ENCODE data around the gene ANKRD35. TPM values are rescaled to one million over a fixed set of nuclear protein-coding genes. Genes with fewer than 3 reads are reported as not detected.

Gene ANKRD35
- total RNA-seq, 1 experiment from 2014 or later, result not detected

DNA sequence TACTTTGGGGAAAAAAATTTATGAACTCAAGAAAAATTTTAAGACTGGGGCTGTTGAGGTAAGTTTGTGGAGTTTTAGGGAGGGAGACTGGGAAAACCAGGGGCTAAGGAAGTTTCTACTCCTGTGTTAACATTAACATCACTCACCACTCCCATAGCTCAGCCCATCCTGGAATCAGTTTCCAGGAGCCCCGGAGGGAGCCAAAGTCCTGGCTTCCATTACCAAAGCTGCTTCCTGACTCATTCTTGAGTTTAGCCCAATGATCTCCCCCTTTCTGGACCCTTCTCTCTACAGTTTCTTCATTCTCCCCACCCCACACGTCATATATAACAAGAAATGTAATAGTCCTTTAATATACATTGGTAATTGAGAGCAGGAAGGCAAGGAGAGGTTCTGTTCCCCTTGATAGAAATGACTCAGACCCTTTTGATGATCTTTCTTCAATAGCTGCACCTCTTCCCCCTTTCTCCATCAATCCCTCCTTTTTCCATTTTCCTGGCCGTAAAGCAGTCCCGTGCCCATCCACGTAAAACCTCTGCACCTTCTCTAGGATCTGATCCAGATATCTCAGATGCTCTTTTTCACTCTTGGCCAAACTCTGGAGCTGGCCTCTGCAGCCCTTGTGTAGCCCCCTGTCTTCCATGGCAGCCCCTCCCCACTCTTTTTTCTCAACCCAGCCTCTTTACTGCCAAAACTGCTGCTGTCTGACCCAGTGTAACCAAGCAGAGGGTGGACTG, 22.2 kb downstream of the ANKRD35 start:
- H3K4me1 ChIP-seq (ENCODE audit: control insufficient read depth, insufficient read depth, low read length), result peaks cover 9% of the 10 kb centered on the region
- POLR2A ChIA-PET, result no interaction called here
- H3K4me3 ChIP-seq (ENCODE audit: low read depth in 2 of 2, low read length in 2 of 2), result no peak overlapping the region
- DNase-seq (ENCODE audit: low read depth, low spot score), result no peak
- no peaks in the 10 kb centered on the region for H3K9me3 ChIP-seq (ENCODE audit: control insufficient read depth, insufficient read depth, low read depth, low read length)
- intact Hi-C loops (cut with micrococcal nuclease; ENCODE audit: unreplicated experiment), result no loop called here
- in situ Hi-C loops (cut with HindIII; ENCODE audit: low pct_unique_long_range_greater_than_20kb, low sequenced_read_pairs), result no loop called here
- no peak for ATAC-seq
- H3K27me3 ChIP-seq (ENCODE audit: control insufficient read depth, insufficient read depth, low read length), result peaks cover 2% of the 10 kb centered on the region; the same call in 1 of the 2 replicates
- CTCF ChIA-PET, result no interaction called here
- BruUV-seq (replicated peaks), result no TSS peak
- TF ChIP-seq, protein P1, sequence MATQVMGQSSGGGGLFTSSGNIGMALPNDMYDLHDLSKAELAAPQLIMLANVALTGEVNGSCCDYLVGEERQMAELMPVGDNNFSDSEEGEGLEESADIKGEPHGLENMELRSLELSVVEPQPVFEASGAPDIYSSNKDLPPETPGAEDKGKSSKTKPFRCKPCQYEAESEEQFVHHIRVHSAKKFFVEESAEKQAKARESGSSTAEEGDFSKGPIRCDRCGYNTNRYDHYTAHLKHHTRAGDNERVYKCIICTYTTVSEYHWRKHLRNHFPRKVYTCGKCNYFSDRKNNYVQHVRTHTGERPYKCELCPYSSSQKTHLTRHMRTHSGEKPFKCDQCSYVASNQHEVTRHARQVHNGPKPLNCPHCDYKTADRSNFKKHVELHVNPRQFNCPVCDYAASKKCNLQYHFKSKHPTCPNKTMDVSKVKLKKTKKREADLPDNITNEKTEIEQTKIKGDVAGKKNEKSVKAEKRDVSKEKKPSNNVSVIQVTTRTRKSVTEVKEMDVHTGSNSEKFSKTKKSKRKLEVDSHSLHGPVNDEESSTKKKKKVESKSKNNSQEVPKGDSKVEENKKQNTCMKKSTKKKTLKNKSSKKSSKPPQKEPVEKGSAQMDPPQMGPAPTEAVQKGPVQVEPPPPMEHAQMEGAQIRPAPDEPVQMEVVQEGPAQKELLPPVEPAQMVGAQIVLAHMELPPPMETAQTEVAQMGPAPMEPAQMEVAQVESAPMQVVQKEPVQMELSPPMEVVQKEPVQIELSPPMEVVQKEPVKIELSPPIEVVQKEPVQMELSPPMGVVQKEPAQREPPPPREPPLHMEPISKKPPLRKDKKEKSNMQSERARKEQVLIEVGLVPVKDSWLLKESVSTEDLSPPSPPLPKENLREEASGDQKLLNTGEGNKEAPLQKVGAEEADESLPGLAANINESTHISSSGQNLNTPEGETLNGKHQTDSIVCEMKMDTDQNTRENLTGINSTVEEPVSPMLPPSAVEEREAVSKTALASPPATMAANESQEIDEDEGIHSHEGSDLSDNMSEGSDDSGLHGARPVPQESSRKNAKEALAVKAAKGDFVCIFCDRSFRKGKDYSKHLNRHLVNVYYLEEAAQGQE (IDR thresholded peaks at IDR 0.05; ENCODE audit: insufficient read depth in 1 of 2, low read depth in 2 of 2, low read length in 1 of 2), result no peak
- TF ChIP-seq POLR2AphosphoS5 (IDR thresholded peaks at IDR 0.05; ENCODE audit: low read depth, low read length) (no peak), TCF7L2 (IDR thresholded peaks at IDR 0.05; ENCODE audit: low read depth, low read length) (no peak), SIN3A (IDR thresholded peaks at IDR 0.05; ENCODE audit: borderline replicate concordance, insufficient read depth, low read depth, low read length) (no peak)
- TF ChIP-seq, protein P2, sequence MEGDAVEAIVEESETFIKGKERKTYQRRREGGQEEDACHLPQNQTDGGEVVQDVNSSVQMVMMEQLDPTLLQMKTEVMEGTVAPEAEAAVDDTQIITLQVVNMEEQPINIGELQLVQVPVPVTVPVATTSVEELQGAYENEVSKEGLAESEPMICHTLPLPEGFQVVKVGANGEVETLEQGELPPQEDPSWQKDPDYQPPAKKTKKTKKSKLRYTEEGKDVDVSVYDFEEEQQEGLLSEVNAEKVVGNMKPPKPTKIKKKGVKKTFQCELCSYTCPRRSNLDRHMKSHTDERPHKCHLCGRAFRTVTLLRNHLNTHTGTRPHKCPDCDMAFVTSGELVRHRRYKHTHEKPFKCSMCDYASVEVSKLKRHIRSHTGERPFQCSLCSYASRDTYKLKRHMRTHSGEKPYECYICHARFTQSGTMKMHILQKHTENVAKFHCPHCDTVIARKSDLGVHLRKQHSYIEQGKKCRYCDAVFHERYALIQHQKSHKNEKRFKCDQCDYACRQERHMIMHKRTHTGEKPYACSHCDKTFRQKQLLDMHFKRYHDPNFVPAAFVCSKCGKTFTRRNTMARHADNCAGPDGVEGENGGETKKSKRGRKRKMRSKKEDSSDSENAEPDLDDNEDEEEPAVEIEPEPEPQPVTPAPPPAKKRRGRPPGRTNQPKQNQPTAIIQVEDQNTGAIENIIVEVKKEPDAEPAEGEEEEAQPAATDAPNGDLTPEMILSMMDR (IDR thresholded peaks at IDR 0.05), result no peak
- peaks cover 3% of the 10 kb centered on the region; the same call in 1 of the 2 replicates for H3K36me3 ChIP-seq (ENCODE audit: control insufficient read depth, insufficient read depth, low read length)
- no peak overlapping the region for H3K27ac ChIP-seq (ENCODE audit: low read length)

DNA sequence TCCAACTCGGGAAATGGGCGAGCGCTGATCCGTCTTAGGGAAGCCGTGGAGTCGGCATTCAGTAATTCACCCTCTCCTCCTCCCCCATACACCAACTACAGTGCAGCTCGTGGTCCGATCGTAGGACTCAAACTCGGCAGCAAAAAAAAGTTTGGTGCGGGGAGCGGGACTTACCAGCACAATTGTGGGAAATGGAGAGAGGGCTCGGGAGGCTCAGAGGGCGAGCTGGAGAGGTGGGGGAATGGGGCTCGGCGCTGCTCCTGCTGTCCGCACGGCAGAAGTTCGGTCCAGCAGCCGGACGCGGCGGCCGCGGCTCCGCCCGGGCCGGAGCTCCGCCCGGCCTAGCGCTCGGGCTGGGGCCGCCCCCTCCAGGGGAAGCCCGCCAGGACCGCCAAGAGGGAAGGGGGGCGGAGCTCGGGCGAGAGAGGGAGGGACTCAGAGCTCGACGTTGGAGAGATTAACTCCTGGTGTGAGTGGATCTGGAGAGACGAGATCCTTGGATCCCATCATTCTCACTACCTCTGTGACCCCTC, 26.1 kb downstream of the ANKRD35 start:
- peaks cover 10% of the 10 kb centered on the region; the same call in 1 of the 2 replicates for H3K36me3 ChIP-seq (ENCODE audit: control insufficient read depth, insufficient read depth, low read length)
- ATAC-seq (peak; percentile 90), DNase-seq (ENCODE audit: low read depth, low spot score) (peak; percentile 43)
- no peaks in the 10 kb centered on the region for H3K9me3 ChIP-seq (ENCODE audit: control insufficient read depth, insufficient read depth, low read depth, low read length)
- peak overlapping the region; percentile 95 for H3K27ac ChIP-seq (ENCODE audit: low read length)
- POLR2A ChIA-PET, result interaction anchor here (0.6 to 1.0 kb wide), 3 partner anchors 11 to 86 kb away, joined by 3 to 5 read pairs (median 4); partner anchors contain the start of gene RBM8A
- intact Hi-C loops (cut with micrococcal nuclease; ENCODE audit: unreplicated experiment) (loop anchor here (10.0 kb wide), 1 partner anchor 55 kb away; the partner anchor contains the start of genes ITGA10 and PEX11B), in situ Hi-C loops (cut with HindIII; ENCODE audit: low pct_unique_long_range_greater_than_20kb, low sequenced_read_pairs) (no loop called here)
- BruUV-seq (replicated peaks), result no TSS peak
- TF ChIP-seq TCF7L2 (IDR thresholded peaks at IDR 0.05; ENCODE audit: low read depth, low read length) (no peak), POLR2AphosphoS5 (IDR thresholded peaks at IDR 0.05; ENCODE audit: low read depth, low read length) (0 out of 2 replicates have a peak, but pooled peaks have one; percentile 28), SIN3A (IDR thresholded peaks at IDR 0.05; ENCODE audit: borderline replicate concordance, insufficient read depth, low read depth, low read length) (peak; percentile 46; the same call in 1 of the 2 replicates)
- TF ChIP-seq, protein P1 (IDR thresholded peaks at IDR 0.05; ENCODE audit: insufficient read depth in 1 of 2, low read depth in 2 of 2, low read length in 1 of 2), result no peak
- peak overlapping the region; percentile 85 to 98 for H3K4me3 ChIP-seq (ENCODE audit: low read depth in 2 of 2, low read length in 2 of 2)
- CTCF ChIA-PET, result interaction anchor here (0.5 to 2.9 kb wide), 6 partner anchors 9 to 147 kb away, joined by 4 to 25 read pairs (median 6); partner anchors contain the start of gene NUDT17
- H3K4me1 ChIP-seq (ENCODE audit: control insufficient read depth, insufficient read depth, low read length), result peaks cover 17% of the 10 kb centered on the region
- no peaks in the 10 kb centered on the region for H3K27me3 ChIP-seq (ENCODE audit: control insufficient read depth, insufficient read depth, low read length)

All from Panc1 (cell line).